NAMALWA (cell line): Measurements from ENCODE around the gene TMEM126B.

ENCODE experiments used
- DNase-seq: peaks from one replicate; pipeline ENCODE4 v3.0.0-alpha.2; 2015; ENCODE audit warnings: low spot score

TMEM126B gene

GRCh38 chr11:85682330-85683305, 54.2 kb downstream of the TMEM126B start:
- DNase-seq = peak; percentile 66

- no peak for DNase-seq
These were observed 56.9 kb downstream of the TMEM126B start for GRCh38 chr11:85685125-85685819.

GRCh38 chr11:85685820-85686459, 57.5 kb downstream of the TMEM126B start, which contains the start of gene CCDC89:
Gene CCDC89 (minus strand): TSS chr11:85686195. CDS start chr11:85686130, 65 bp downstream.
- no peak for DNase-seq
